HepG2 (cell line): ENCODE results near the gene RINL. TPM values are rescaled to one million over a fixed set of nuclear protein-coding genes. Genes with fewer than 3 reads are reported as not detected.

Experiments used
- ATAC-seq: fragments of 200-7000 bp; cut with Tn5 transposase; 3 replicates; pipeline ENCODE4 v1.9.1; 2020; ENCODE audit warnings: mild to moderate bottlenecking, moderate library complexity
- BruUV-seq: library from RNA; stranded (reverse); fragments of 400-500 nt; replicated peaks from 2 replicates; lab custom pipeline; 2021; lab: Mats Ljungman, UMichigan
- CTCF ChIA-PET: fragments of 300-600 bp; formaldehyde crosslinking; extraction: SDS; loops from one replicate; lab custom pipeline; 2021; ENCODE audit warnings: low total read pairs, inconsistent platforms, low intra/inter-chr PET ratio; lab: Yijun Ruan, JAX
- POLR2A ChIA-PET: fragments of 350-600 bp; sonication (Branson Sonifier 250); formaldehyde crosslinking; loops from one replicate; lab custom pipeline; 2020; ENCODE audit warnings: antibody characterized with exemption, inconsistent platforms; lab: Yijun Ruan, JAX
- DNase-seq: peaks from one replicate; pipeline ENCODE4 v3.0.0-alpha.2; 2015; ENCODE audit warnings: low spot score
- FAIRE-seq: peaks from 3 replicates; lab custom pipeline; 2011; peaks lifted over from hg19 to GRCh38; lab: Jason Lieb, UNC
- H2AFZ ChIP-seq: one replicate; pipeline ENCODE4 v1.6.1; 2011; ENCODE audit warnings: low read length, inconsistent platforms
- H3K27ac ChIP-seq: fragments of 300-600 bp; 3 replicates; pipeline ENCODE4 v1.8.0; 2011; ENCODE audit warnings: mixed run types, mild to moderate bottlenecking, mixed read lengths, low read length, inconsistent platforms; ENCODE audit not compliant: insufficient read depth; ENCODE audit errors: extremely low read length
- H3K27me3 ChIP-seq, 2 experiments: fragments of 200-600 bp in 1 of 2; 2 replicates in 1 of 2; 3 replicates in 1 of 2; pipeline versions ENCODE4 v1.6.0 to v1.8.0; 2011; ENCODE audit warnings: low read length in 2 of 2, mild to moderate bottlenecking in 2 of 2, moderate library complexity in 2 of 2, inconsistent platforms in 1 of 2; ENCODE audit not compliant: insufficient read depth in 2 of 2, control insufficient read depth in 1 of 2
- H3K36me3 ChIP-seq, 2 experiments: fragments of 200-600 bp in 1 of 2; replicated peaks in 1 of 2; 2 replicates in 1 of 2; 3 replicates in 1 of 2; pipeline versions ENCODE4 v1.5.1 to v1.8.0; 2011; ENCODE audit warnings: low read length in 2 of 2, inconsistent platforms in 1 of 2; ENCODE audit not compliant: insufficient read depth in 2 of 2, control insufficient read depth in 1 of 2
- H3K4me1 ChIP-seq: 2 replicates; pipeline ENCODE4 v1.5.1; 2012; ENCODE audit warnings: low read length, inconsistent platforms; ENCODE audit not compliant: insufficient read depth
- H3K4me2 ChIP-seq: 2 replicates; pipeline ENCODE4 v1.6.0; 2011; ENCODE audit warnings: low read depth, low read length, inconsistent platforms
- H3K4me3 ChIP-seq, 3 experiments: fragments of 200-600 bp in 1 of 3; sonication (generic), shearing (Covaris generic) in 1 of 3; replicated peaks in 1 of 3; 2 replicates each; pipeline ENCODE4 v1.5.1; 2011 to 2016; ENCODE audit warnings: low read length in 3 of 3, inconsistent platforms in 2 of 3, low read depth in 2 of 3, mild to moderate bottlenecking in 2 of 3, control low read depth in 1 of 3, mixed read lengths in 1 of 3; ENCODE audit not compliant: insufficient read depth in 1 of 3
- H3K79me2 ChIP-seq: one replicate; pipeline ENCODE4 v1.6.1; 2011; ENCODE audit warnings: low read length, inconsistent platforms; ENCODE audit not compliant: insufficient read depth
- H3K9ac ChIP-seq: 2 replicates; pipeline ENCODE4 v1.6.0; 2011; ENCODE audit warnings: mild to moderate bottlenecking, low read depth, low read length, inconsistent platforms; ENCODE audit not compliant: insufficient read depth
- H3K9me3 ChIP-seq: 2 replicates; pipeline ENCODE4 v1.5.1; 2012; ENCODE audit warnings: mild to moderate bottlenecking, low read length
- H4K20me1 ChIP-seq: 2 replicates; pipeline ENCODE4 v1.6.0; 2011; ENCODE audit warnings: inconsistent platforms, mild to moderate bottlenecking, low read length, moderate library complexity; ENCODE audit not compliant: insufficient read depth
- AGO2 ChIP-seq: fragments of 200-400 bp; formaldehyde crosslinking; optimal IDR thresholded peaks from 2 replicates; pipeline ENCODE3; 2017; ENCODE audit warnings: mild to moderate bottlenecking, low read depth, low read length, moderate library complexity
- AKAP8 ChIP-seq: sonication (generic); formaldehyde crosslinking; IDR thresholded peaks from 2 replicates; pipeline ENCODE4 v1.5.1; 2020; ENCODE audit warnings: mild to moderate bottlenecking, missing genetic modification reagents
- DR1 ChIP-seq: sonication (generic); formaldehyde crosslinking; IDR thresholded peaks from 2 replicates; pipeline ENCODE4 v1.8.0; 2021; ENCODE audit warnings: mild to moderate bottlenecking, missing genetic modification reagents, inconsistent platforms
- POLR2A ChIP-seq, 2 experiments: IDR thresholded peaks; 2 replicates each; pipeline ENCODE4 v1.6.1; 2011; ENCODE audit warnings: low read depth in 2 of 2, low read length in 2 of 2, mild to moderate bottlenecking in 1 of 2, moderate library complexity in 1 of 2; ENCODE audit not compliant: insufficient read depth in 1 of 2
- POLR2G ChIP-seq: fragments of 200-400 bp; formaldehyde crosslinking; IDR thresholded peaks from 2 replicates; pipeline ENCODE4 v1.6.1; 2018; ENCODE audit warnings: mild to moderate bottlenecking, low read depth, low read length, moderate library complexity
- RBFOX2 ChIP-seq: fragments of 200-400 bp; formaldehyde crosslinking; IDR thresholded peaks from 2 replicates; pipeline ENCODE4 v1.6.1; 2017; ENCODE audit warnings: low read depth, mild to moderate bottlenecking, low read length
- SSRP1 ChIP-seq: IDR thresholded peaks from 2 replicates; pipeline ENCODE4 v1.6.1; 2016; ENCODE audit warnings: control low read depth
- TCF7L2 ChIP-seq: IDR thresholded peaks from 2 replicates; pipeline ENCODE4 v1.6.1; 2011; ENCODE audit warnings: mild to moderate bottlenecking, low read depth, low read length, moderate library complexity
- ZFP91 ChIP-seq: sonication (generic); formaldehyde crosslinking; IDR thresholded peaks from 2 replicates; pipeline ENCODE4 v1.9.0; 2022; ENCODE audit warnings: missing genetic modification reagents, mild to moderate bottlenecking, borderline replicate concordance
- ZMYM3 ChIP-seq: sonication (generic); formaldehyde crosslinking; IDR thresholded peaks from 2 replicates; pipeline ENCODE4 v1.5.1; 2020; ENCODE audit warnings: mild to moderate bottlenecking, missing genetic modification reagents
- ZNF12 ChIP-seq: sonication (generic); formaldehyde crosslinking; IDR thresholded peaks from 2 replicates; pipeline ENCODE4 v1.5.0; 2020; ENCODE audit warnings: missing genetic modification reagents
- ZNF30 ChIP-seq: sonication (generic); formaldehyde crosslinking; IDR thresholded peaks from 2 replicates; pipeline ENCODE4 v1.5.0; 2020; ENCODE audit warnings: mild to moderate bottlenecking, missing genetic modification reagents
- ZNF460 ChIP-seq: sonication (generic); formaldehyde crosslinking; IDR thresholded peaks from 2 replicates; pipeline ENCODE4 v1.5.1; 2020; ENCODE audit warnings: missing genetic modification reagents, mild to moderate bottlenecking, borderline replicate concordance
- ZNF552 ChIP-seq: sonication (generic); formaldehyde crosslinking; IDR thresholded peaks from 2 replicates; pipeline ENCODE4 v1.9.0; 2022; ENCODE audit warnings: missing genetic modification reagents, mild to moderate bottlenecking, borderline replicate concordance
- ZNF704 ChIP-seq: sonication (generic); formaldehyde crosslinking; IDR thresholded peaks from 2 replicates; pipeline ENCODE4 v1.8.1; 2023; ENCODE audit warnings: mild to moderate bottlenecking, inconsistent platforms, moderate library complexity, missing genetic modification reagents, borderline replicate concordance
- ZNF777 ChIP-seq: sonication (generic); formaldehyde crosslinking; IDR thresholded peaks from 2 replicates; pipeline ENCODE4 v1.4.0; 2020; ENCODE audit warnings: missing genetic modification reagents
- WGBS: methylation state at CpG from one replicate; pipeline ENCODE4 v1.1.6; 2017; ENCODE audit warnings: low lambda C conversion rate; 5-methylcytosine and 5-hydroxymethylcytosine counted together
- in situ Hi-C: cut with HindIII; loops from 2 replicates; pipeline ENCODE4 v1.10.0; 2017; ENCODE audit warnings: low pct_unique_long_range_greater_than_20kb; ENCODE audit not compliant: extremely low pct_ligation_motif_present
- intact Hi-C: fragments of 100-400 bp; cut with micrococcal nuclease; formaldehyde crosslinking; loops from one replicate; pipeline ENCODE4 v1.10.0; 2022; ENCODE audit not compliant: unreplicated experiment
- polyA plus RNA-seq, 8 experiments: library from polyadenylated mRNA; depleted of rRNA in 3 of 8; stranded (reverse) in 7 of 8; unstranded in 1 of 8; fragments of >200 nt; fragmentation: Illumina TruSeq in 4 of 8; extraction: Trizol in 4 of 8; gene quantifications; 2 replicates each; pipeline versions ENCODE4 v1.2.1 to v1.2.3, GENCODE V29; 2011 to 2016; ENCODE audit warnings: low read depth in 4 of 8, missing spikeins in 1 of 8, mixed read lengths in 1 of 8; ENCODE audit not compliant: insufficient read depth in 1 of 8
- total RNA-seq, 5 experiments: library from RNA; depleted of rRNA; stranded (reverse); fragments of >200 nt; fragmentation: Illumina TruSeq; extraction: Trizol; gene quantifications; 2 replicates each; pipeline ENCODE4 v1.2.3, GENCODE V29; 2016; ENCODE audit warnings: low read depth in 1 of 5

RINL gene
- total and polyA plus RNA-seq, 2 of the 13 experiments (the other 11 are each of a cell fraction or from before 2014, with no cell fraction given) = 11.4 to 18.0 TPM

- Histone ChIP-seq H4K20me1 (peaks cover 46% of the 10 kb centered on the region), H3K9ac (peak overlapping the region; percentile 92), H2AFZ (no peak overlapping the region), H3K27ac (peak overlapping the region; percentile 96), H3K4me3 (peak overlapping the region; percentile 63 to 71 (median 67)), H3K4me2 (peak overlapping the region; percentile 95), H3K79me2 (peaks cover 62% of the 10 kb centered on the region), H3K4me1 (peaks cover 73% of the 10 kb centered on the region), H3K27me3 (no peaks in the 10 kb centered on the region; a peak in 1 of 5 replicates), H3K9me3 (no peaks in the 10 kb centered on the region)
- no peak for DNase-seq
- ATAC-seq = no peak
- in situ Hi-C loops (no loop called here), intact Hi-C loops (no loop called here)
- POLR2A ChIA-PET = interaction anchor here (0.6 to 9.1 kb wide), 26 partner anchors 9 to 474 kb away, joined by 3 to 148 read pairs (median 5); partner anchors contain the start of genes ACTN4, ECH1, EIF3K and MRPS12
- FAIRE-seq = peak; percentile 44
- 32% methylated on average over 22 of the region's 22 CpGs for WGBS
- BruUV-seq = TSS peak; percentile 55
- 0 out of 2 replicates have a peak, but pooled peaks have one; percentile 3 for TF ChIP-seq ZNF704 (CRISPR knock-in tag)
- TF ChIP-seq ZNF777 (CRISPR knock-in tag) = 0 out of 2 replicates have a peak, but pooled peaks have one; percentile 5
- peak in 1 of 2 experiments; percentile 21; a peak in 2 of 4 replicates for TF ChIP-seq POLR2A (IDR thresholded peaks at IDR 0.05; ENCODE audit: insufficient read depth in 1 of 2, low read depth in 2 of 2, low read length in 2 of 2)
- TF ChIP-seq ZFP91 (CRISPR knock-in tag) = 0 out of 2 replicates have a peak, but pooled peaks have one; percentile 2
- TF ChIP-seq ZNF460 = peak; percentile 29; the same call in 1 of the 2 replicates
- peak; percentile 35 for TF ChIP-seq AGO2
- no peak for TF ChIP-seq ZNF12 (CRISPR knock-in tag)
- TF ChIP-seq POLR2G = peak; percentile 36; the same call in 1 of the 2 replicates
- 0 out of 2 replicates have a peak, but pooled peaks have one; percentile 6 for TF ChIP-seq AKAP8 (CRISPR knock-in tag)
- peak; percentile 75; the same call in 1 of the 2 replicates for TF ChIP-seq SSRP1 (CRISPR knock-in tag)
- TF ChIP-seq ZNF552 (CRISPR knock-in tag) = no peak
- TF ChIP-seq RBFOX2 = peak; percentile 27; the same call in 1 of the 2 replicates
- 0 out of 2 replicates have a peak, but pooled peaks have one; percentile 34 for TF ChIP-seq ZNF30 (CRISPR knock-in tag)
- TF ChIP-seq ZMYM3 (CRISPR knock-in tag) = no peak
- TF ChIP-seq TCF7L2 = no peak
- 0 out of 2 replicates have a peak, but pooled peaks have one; percentile 22 for TF ChIP-seq DR1 (CRISPR knock-in tag)
- TF ChIP-seq, all 625 proteins: peak for 12
- CTCF ChIA-PET = no interaction called here
- peaks cover 29 to 44% of the 10 kb centered on the region in 2 experiments for H3K36me3 ChIP-seq
Measured at GRCh38 chr19:38848299-38849146, 29.6 kb downstream of the RINL start.
